GM10266 (cell line): Measurements from ENCODE around the gene TM4SF18.

Experiments
- DNase-seq: peaks from one replicate; pipeline ENCODE4 v3.0.0; 2012; ENCODE audit errors: extremely low spot score
- CTCF ChIP-seq: IDR thresholded peaks from 2 replicates; pipeline ENCODE4 v1.5.1; 2012; ENCODE audit warnings: mild to moderate bottlenecking, low read depth; ENCODE audit not compliant: control insufficient read depth, insufficient read depth; ENCODE audit errors: missing control alignments

Gene TM4SF18

GRCh38 chr3:149366031-149366430, 32.6 kb upstream of the TM4SF18 start:
- TF ChIP-seq CTCF = no peak
- no peak for DNase-seq

GRCh38 chr3:149364624-149365023, 31.2 kb upstream of the TM4SF18 start:
- TF ChIP-seq CTCF = no peak
- no peak for DNase-seq

GRCh38 chr3:149363053-149363452, 29.6 kb upstream of the TM4SF18 start:
- DNase-seq = no peak
- no peak for TF ChIP-seq CTCF

- TF ChIP-seq CTCF = no peak
- no peak for DNase-seq
These were observed 28.9 kb upstream of the TM4SF18 start for GRCh38 chr3:149362366-149362765.

- TF ChIP-seq CTCF = no peak
- DNase-seq = no peak
These were observed 23.2 kb upstream of the TM4SF18 start for GRCh38 chr3:149356630-149357029.

- no peak for DNase-seq
- TF ChIP-seq CTCF = no peak
These were observed 22.7 kb upstream of the TM4SF18 start for GRCh38 chr3:149356044-149356592.

GRCh38 chr3:149353581-149354184, 20.2 kb upstream of the TM4SF18 start:
- no peak for TF ChIP-seq CTCF
- no peak for DNase-seq
